Fibroblast of lung (primary cell): ENCODE measurements around the gene FHIT. TPM values are rescaled to one million over a fixed set of nuclear protein-coding genes. Genes with fewer than 3 reads are reported as not detected.

Source experiments
- DNase-seq, 2 donors: peaks; one replicate each; pipeline versions ENCODE4 v3.0.0 to v3.0.0-alpha.2; 2010; ENCODE audit warnings: low read depth in 2 of 2
- H2AFZ ChIP-seq: 2 replicates; pipeline ENCODE4 v1.5.1; 2012; ENCODE audit warnings: low read length, control low read depth, inconsistent platforms
- H3K27ac ChIP-seq: 2 replicates; pipeline ENCODE4 v1.5.1; 2011; ENCODE audit warnings: low read length, control low read depth; ENCODE audit not compliant: insufficient read depth
- H3K27me3 ChIP-seq: 2 replicates; pipeline ENCODE4 v1.5.1; 2011; ENCODE audit warnings: mild to moderate bottlenecking, low read length; ENCODE audit not compliant: control insufficient read depth, insufficient read depth
- H3K36me3 ChIP-seq: 2 replicates; pipeline ENCODE4 v1.5.1; 2011; ENCODE audit warnings: low read length; ENCODE audit not compliant: control insufficient read depth, insufficient read depth
- H3K4me1 ChIP-seq: 2 replicates; pipeline ENCODE4 v1.5.1; 2011; ENCODE audit warnings: low read length; ENCODE audit not compliant: control insufficient read depth, insufficient read depth; ENCODE audit errors: extremely low read depth
- H3K4me2 ChIP-seq: 2 replicates; pipeline ENCODE4 v1.5.1; 2011; ENCODE audit warnings: low read length, control low read depth; ENCODE audit not compliant: insufficient read depth; ENCODE audit errors: extremely low read depth
- H3K4me3 ChIP-seq, 4 experiments: fragments of 200-600 bp in 1 of 4; sonication (generic) in 1 of 4; replicated peaks in 1 of 4; 2 replicates each; pipeline ENCODE4 v1.5.1; 2011 to 2016; ENCODE audit warnings: low read length in 4 of 4, low read depth in 3 of 4, mild to moderate bottlenecking in 3 of 4, control low read depth in 2 of 4, inconsistent platforms in 1 of 4, mixed read lengths in 1 of 4; ENCODE audit not compliant: insufficient read depth in 1 of 4; ENCODE audit errors: control extremely low read depth in 1 of 4
- H3K79me2 ChIP-seq: 2 replicates; pipeline ENCODE4 v1.5.1; 2012; ENCODE audit warnings: mild to moderate bottlenecking, low read length, inconsistent platforms; ENCODE audit not compliant: control insufficient read depth, insufficient read depth
- H3K9ac ChIP-seq: 2 replicates; pipeline ENCODE4 v1.5.1; 2011; ENCODE audit warnings: mild to moderate bottlenecking, low read length, control low read depth; ENCODE audit not compliant: insufficient read depth
- H3K9me3 ChIP-seq: 2 replicates; pipeline ENCODE4 v1.5.1; 2012; ENCODE audit warnings: low read depth, low read length; ENCODE audit not compliant: control insufficient read depth, insufficient read depth
- H4K20me1 ChIP-seq: 2 replicates; pipeline ENCODE4 v1.5.1; 2011; ENCODE audit warnings: low read length; ENCODE audit not compliant: control insufficient read depth, insufficient read depth; ENCODE audit errors: extremely low read depth
- CTCF ChIP-seq, 2 donors: IDR thresholded peaks in 1 of 2; conservative IDR thresholded peaks in 1 of 2; 1 replicate in 1 of 2; 2 replicates in 1 of 2; pipeline ENCODE4 v1.5.1; 2011 to 2012; ENCODE audit warnings: low read length in 2 of 2, control low read depth in 1 of 2, inconsistent platforms in 1 of 2, low read depth in 1 of 2, mild to moderate bottlenecking in 1 of 2
- EZH2 ChIP-seq: IDR thresholded peaks from 2 replicates; pipeline ENCODE4 v1.5.1; 2012; ENCODE audit warnings: low read length, control low read depth, mild to moderate bottlenecking; ENCODE audit errors: missing control alignments
- polyA plus RNA-seq, 2 donors: library from polyadenylated mRNA; depleted of rRNA in 1 of 2; stranded (reverse) in 1 of 2; unstranded in 1 of 2; fragments of >200 nt; gene quantifications; 2 replicates each; pipeline ENCODE4 v1.2.1, GENCODE V29; 2011 to 2012; ENCODE audit warnings: missing spikeins in 1 of 2
- total RNA-seq: library from RNA; depleted of rRNA; stranded (reverse); fragments of >200 nt; gene quantifications from 2 replicates; pipeline ENCODE4 v1.2.1, GENCODE V29; 2014

The FHIT gene
- total and polyA plus RNA-seq, 2 donors (not counting 1 experiment from before 2014, with no cell fraction given): 0.79 to 2.1 TPM

GRCh38 chr3:60344340-60344739, 906.9 kb downstream of the FHIT start:
- Histone ChIP-seq H3K36me3 (no peaks in the 10 kb centered on the region), H3K27me3 (no peaks in the 10 kb centered on the region), H3K4me1 (no peaks in the 10 kb centered on the region), H3K79me2 (no peaks in the 10 kb centered on the region), H3K4me3 (no peak overlapping the region), H2AFZ (no peak overlapping the region), H3K9ac (no peak overlapping the region), H4K20me1 (no peaks in the 10 kb centered on the region), H3K27ac (no peak overlapping the region), H3K4me2 (no peak overlapping the region), H3K9me3 (no peaks in the 10 kb centered on the region)
- DNase-seq: peak in 1 of 2 donors; percentile 5
- TF ChIP-seq CTCF (conservative IDR thresholded peaks at IDR 0.05 in 1 of 2, IDR thresholded peaks at IDR 0.05 in 1 of 2; ENCODE audit: low read depth in 1 of 2, low read length in 2 of 2): no peak
- no peak for TF ChIP-seq EZH2

- no peak overlapping the region for H3K4me2 ChIP-seq
- no peak for DNase-seq
- no peak overlapping the region for H3K27ac ChIP-seq
- H3K36me3 ChIP-seq: no peaks in the 10 kb centered on the region
- TF ChIP-seq EZH2 (no peak), CTCF (conservative IDR thresholded peaks at IDR 0.05 in 1 of 2, IDR thresholded peaks at IDR 0.05 in 1 of 2; ENCODE audit: low read depth in 1 of 2, low read length in 2 of 2) (no peak)
- no peak overlapping the region for H3K4me3 ChIP-seq
- no peak overlapping the region for H2AFZ ChIP-seq
- H3K79me2 ChIP-seq: no peaks in the 10 kb centered on the region
- no peaks in the 10 kb centered on the region for H3K4me1 ChIP-seq
- H3K27me3 ChIP-seq: no peaks in the 10 kb centered on the region
- H3K9ac ChIP-seq: no peak overlapping the region
- no peaks in the 10 kb centered on the region for H4K20me1 ChIP-seq
- no peaks in the 10 kb centered on the region for H3K9me3 ChIP-seq
Measured at GRCh38 chr3:60343831-60344230, 907.4 kb downstream of the FHIT start.

GRCh38 chr3:60339304-60339703, 911.9 kb downstream of the FHIT start:
- Histone ChIP-seq H3K4me1 (no peaks in the 10 kb centered on the region), H3K36me3 (no peaks in the 10 kb centered on the region), H2AFZ (no peak overlapping the region), H3K9ac (no peak overlapping the region), H3K79me2 (no peaks in the 10 kb centered on the region), H3K27ac (no peak overlapping the region), H4K20me1 (no peaks in the 10 kb centered on the region), H3K4me3 (no peak overlapping the region), H3K4me2 (no peak overlapping the region), H3K27me3 (no peaks in the 10 kb centered on the region), H3K9me3 (no peaks in the 10 kb centered on the region)
- DNase-seq: no peak
- TF ChIP-seq CTCF (conservative IDR thresholded peaks at IDR 0.05 in 1 of 2, IDR thresholded peaks at IDR 0.05 in 1 of 2; ENCODE audit: low read depth in 1 of 2, low read length in 2 of 2) (no peak), EZH2 (no peak)
